SK-N-SH (cell line): Measurements from ENCODE around the gene SSBP2. TPM values are rescaled to one million over a fixed set of nuclear protein-coding genes. Genes with fewer than 3 reads are reported as not detected.

ENCODE experiments used
- CTCF ChIA-PET: fragments of 300-600, 350-600 bp; formaldehyde crosslinking; extraction: SDS; loops from one replicate; lab custom pipeline; 2021; lab: Yijun Ruan, JAX
- POLR2A ChIA-PET: fragments of 350-600 bp; sonication (Branson Sonifier 250); formaldehyde crosslinking; extraction: SDS; loops from one replicate; lab custom pipeline; 2020; ENCODE audit warnings: antibody characterized with exemption, inconsistent platforms; lab: Yijun Ruan, JAX
- DNase-seq: peaks from one replicate; pipeline ENCODE4 v3.0.0; 2012
- H2AFZ ChIP-seq: fragments of 200-600 bp; sonication (generic); 2 replicates; pipeline ENCODE4 v1.8.1; 2016; ENCODE audit warnings: antibody characterized with exemption, mild to moderate bottlenecking, low read depth
- H3F3A ChIP-seq: fragments of 200-600 bp; sonication (generic); replicated peaks from 2 replicates; pipeline ENCODE3; 2016; ENCODE audit warnings: antibody characterized with exemption, mild to moderate bottlenecking; ENCODE audit not compliant: insufficient read depth
- H3K27ac ChIP-seq, 2 experiments: fragments of 200-500 bp in 1 of 2; fragments of 200-600 bp in 1 of 2; sonication (Bioruptor generic) in 1 of 2; sonication (generic), shearing (Covaris generic) in 1 of 2; 2 replicates each; pipeline versions ENCODE4 v1.5.1 to v1.6.1; 2014 to 2016; ENCODE audit warnings: low read depth in 2 of 2, inconsistent platforms in 1 of 2, low read length in 1 of 2, mild to moderate bottlenecking in 1 of 2, mixed read lengths in 1 of 2
- H3K27me3 ChIP-seq: fragments of 200-600 bp; sonication (generic), shearing (Covaris generic); 2 replicates; pipeline ENCODE4 v1.6.1; 2016; ENCODE audit warnings: mixed run types; ENCODE audit not compliant: insufficient read depth
- H3K36me3 ChIP-seq, 2 experiments: fragments of 200-500 bp in 1 of 2; fragments of 200-600 bp in 1 of 2; sonication (Bioruptor generic) in 1 of 2; sonication (generic) in 1 of 2; replicated peaks in 1 of 2; 2 replicates each; pipeline versions ENCODE3 to v1.5.1; 2014 to 2016; ENCODE audit warnings: low read length in 1 of 2, mild to moderate bottlenecking in 1 of 2; ENCODE audit not compliant: insufficient read depth in 2 of 2, control insufficient read depth in 1 of 2
- H3K4me1 ChIP-seq, 2 experiments: fragments of 200-500 bp in 1 of 2; fragments of 200-600 bp in 1 of 2; sonication (Bioruptor generic) in 1 of 2; sonication (generic), shearing (Covaris generic) in 1 of 2; 2 replicates each; pipeline versions ENCODE4 v1.5.1 to v1.6.1; 2014 to 2016; ENCODE audit warnings: low read depth in 1 of 2, low read length in 1 of 2, mixed run types in 1 of 2; ENCODE audit not compliant: insufficient read depth in 2 of 2, control insufficient read depth in 1 of 2
- H3K4me2 ChIP-seq: fragments of 200-600 bp; sonication (generic), shearing (Covaris generic); 2 replicates; pipeline ENCODE4 v1.6.1; 2017; ENCODE audit warnings: mixed run types
- H3K4me3 ChIP-seq, 2 experiments: fragments of 200-500 bp in 1 of 2; fragments of 200-600 bp in 1 of 2; sonication (Bioruptor generic) in 1 of 2; sonication (generic), shearing (Covaris generic) in 1 of 2; 2 replicates each; pipeline versions ENCODE4 v1.5.1 to v1.8.1; 2014 to 2016; ENCODE audit warnings: low read depth in 2 of 2, inconsistent platforms in 1 of 2, low read length in 1 of 2, mild to moderate bottlenecking in 1 of 2, mixed read lengths in 1 of 2, moderate library complexity in 1 of 2
- H3K79me2 ChIP-seq: fragments of 200-600 bp; sonication (generic); 2 replicates; pipeline ENCODE4 v1.8.1; 2017; ENCODE audit warnings: mild to moderate bottlenecking; ENCODE audit not compliant: insufficient read depth
- H3K9ac ChIP-seq: fragments of 200-600 bp; sonication (generic); 2 replicates; pipeline ENCODE4 v1.6.1; 2017; ENCODE audit warnings: mixed run types
- H3K9me2 ChIP-seq: fragments of 200-600 bp; sonication (generic); 2 replicates; pipeline ENCODE4 v1.6.1; 2017; ENCODE audit warnings: mixed run types
- H3K9me3 ChIP-seq: fragments of 200-600 bp; sonication (generic); 2 replicates; pipeline ENCODE4 v1.6.1; 2017; ENCODE audit warnings: mixed run types, mild to moderate bottlenecking, moderate library complexity
- H4K20me1 ChIP-seq: fragments of 200-600 bp; sonication (generic); 2 replicates; pipeline ENCODE4 v1.6.1; 2017; ENCODE audit warnings: mild to moderate bottlenecking, mixed run types; ENCODE audit not compliant: insufficient read depth
- EZH2phosphoT487 ChIP-seq: fragments of 200-600 bp; sonication (generic); IDR thresholded peaks from 2 replicates; pipeline ENCODE4 v1.6.1; 2017; ENCODE audit warnings: low read depth, mixed run types, mild to moderate bottlenecking, antibody characterized with exemption, moderate library complexity, borderline replicate concordance
- GABPA ChIP-seq: IDR thresholded peaks from 2 replicates; pipeline ENCODE4 v1.4.0; 2012; ENCODE audit warnings: low read depth, mild to moderate bottlenecking
- NRF1 ChIP-seq: IDR thresholded peaks from 2 replicates; pipeline ENCODE4 v1.6.1; 2012; ENCODE audit warnings: low read depth, mild to moderate bottlenecking, low read length
- RAD21 ChIP-seq: IDR thresholded peaks from 2 replicates; pipeline ENCODE4 v1.6.1; 2012; ENCODE audit warnings: mild to moderate bottlenecking, low read length
- SMC3 ChIP-seq: IDR thresholded peaks from 2 replicates; pipeline ENCODE4 v1.6.1; 2012; ENCODE audit warnings: low read depth, low read length, improper control_type of control experiment
- WGBS: methylation state at CpG from one replicate; pipeline ENCODE4 v1.1.6; 2017; ENCODE audit warnings: low lambda C conversion rate; 5-methylcytosine and 5-hydroxymethylcytosine counted together
- polyA plus RNA-seq, 3 experiments: library from polyadenylated mRNA; depleted of rRNA; stranded (reverse); fragments of >200 nt; gene quantifications; 2 replicates each; pipeline ENCODE4 v1.2.3, GENCODE V29; 2012
- TF ChIP-seq, protein P1 (sequence below): IDR thresholded peaks from 2 replicates; pipeline ENCODE4 v1.4.0; 2012; ENCODE audit warnings: low read depth

Gene SSBP2
- polyA plus RNA-seq, 1 of the 3 experiments (the other 2 are of a cell fraction) = 35.3 TPM

DNA sequence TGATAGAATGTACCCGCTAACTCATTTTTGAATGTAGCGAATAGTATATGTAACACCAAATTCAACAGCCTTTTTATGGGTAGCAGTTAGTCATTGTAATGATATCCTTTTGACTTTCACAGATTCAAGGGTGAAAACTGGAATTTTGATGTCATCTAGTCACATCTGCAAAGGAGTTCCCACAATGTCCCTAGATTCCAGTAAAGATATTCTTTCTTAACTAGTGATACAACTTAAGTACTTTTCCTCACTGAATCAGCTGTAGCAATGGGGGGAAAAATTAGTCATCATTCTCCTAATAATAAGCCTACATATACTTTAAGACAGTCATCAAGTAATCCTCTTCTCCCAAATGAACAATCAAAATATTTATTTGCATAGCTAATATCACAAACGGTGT, 11.5 kb upstream of the SSBP2 start:
- no peak for TF ChIP-seq NRF1
- TF ChIP-seq, protein P1, sequence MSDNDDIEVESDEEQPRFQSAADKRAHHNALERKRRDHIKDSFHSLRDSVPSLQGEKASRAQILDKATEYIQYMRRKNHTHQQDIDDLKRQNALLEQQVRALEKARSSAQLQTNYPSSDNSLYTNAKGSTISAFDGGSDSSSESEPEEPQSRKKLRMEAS = no peak
- H3K79me2 ChIP-seq = no peaks in the 10 kb centered on the region
- H3K27ac ChIP-seq = no peak overlapping the region
- H3F3A ChIP-seq = no peaks in the 10 kb centered on the region
- no peaks in the 10 kb centered on the region for H3K9me3 ChIP-seq
- POLR2A ChIA-PET = no interaction called here
- H3K27me3 ChIP-seq = no peaks in the 10 kb centered on the region
- H3K4me2 ChIP-seq = no peak overlapping the region
- H3K4me3 ChIP-seq = no peak overlapping the region
- CTCF ChIA-PET = interaction anchor here (0.8 to 1.8 kb wide), 2 partner anchors 13 to 17 kb away, joined by 4 to 6 read pairs; no protein-coding TSS in a partner anchor
- 88% methylated on average over 3 of the region's 3 CpGs for WGBS
- no peaks in the 10 kb centered on the region for H4K20me1 ChIP-seq
- no peak for DNase-seq
- no peaks in the 10 kb centered on the region; a peak in 1 of 4 replicates for H3K4me1 ChIP-seq
- H3K9me2 ChIP-seq = no peaks in the 10 kb centered on the region
- no peak overlapping the region for H3K9ac ChIP-seq
- H2AFZ ChIP-seq = no peak overlapping the region
- no peaks in the 10 kb centered on the region for H3K36me3 ChIP-seq

DNA sequence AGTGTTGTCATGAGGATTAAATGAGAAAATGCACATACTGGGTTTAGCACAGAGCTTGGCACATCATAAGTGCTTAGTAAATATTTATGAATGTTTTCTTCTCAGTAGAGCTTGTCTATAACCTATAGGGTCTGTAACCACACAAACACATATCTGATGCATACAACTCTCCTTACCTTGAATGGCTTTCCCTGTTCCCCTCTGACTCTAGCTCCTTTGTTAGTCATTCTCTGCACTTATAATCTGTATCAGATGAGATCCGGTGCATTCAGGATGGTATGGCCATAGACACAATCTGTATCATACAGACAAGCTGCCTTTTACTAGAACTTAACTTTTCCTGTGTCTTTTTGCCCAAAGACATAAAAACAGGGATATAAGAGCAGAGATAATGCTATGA, 11.1 kb upstream of the SSBP2 start:
- ChIA-PET CTCF (interaction anchor here (1.2 to 1.8 kb wide), 3 partner anchors 17 to 464 kb away, joined by 3 to 7 read pairs (median 6); no protein-coding TSS in a partner anchor), POLR2A (no interaction called here)

DNA sequence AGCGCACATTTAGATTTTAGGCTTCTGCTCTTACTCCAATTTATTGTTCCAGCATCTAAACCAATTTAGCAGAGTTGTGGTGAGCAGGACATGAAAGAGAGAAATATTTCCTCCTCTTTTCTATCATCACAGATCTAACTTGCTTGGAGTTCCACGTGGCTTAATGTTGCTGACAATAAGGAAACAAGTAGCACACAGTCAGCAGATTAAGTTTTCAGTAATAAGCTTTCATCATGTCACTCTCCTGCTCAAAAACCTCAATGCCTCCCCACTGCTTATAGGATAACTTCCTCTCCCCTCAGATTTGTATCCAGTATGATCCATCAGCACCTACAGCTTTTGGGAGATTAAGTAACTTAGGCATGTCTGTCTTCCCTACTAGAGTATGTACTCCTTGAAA, 10.4 kb upstream of the SSBP2 start:
- H3K79me2 ChIP-seq = no peaks in the 10 kb centered on the region
- H2AFZ ChIP-seq = no peak overlapping the region
- peaks cover 0 to 1% of the 10 kb centered on the region in 2 experiments; a peak in 1 of 4 replicates for H3K4me1 ChIP-seq
- no peak overlapping the region for H3K27ac ChIP-seq
- no peaks in the 10 kb centered on the region for H3K9me3 ChIP-seq
- CTCF ChIA-PET = interaction anchor here (1.2 to 1.8 kb wide), 3 partner anchors 18 to 464 kb away, joined by 3 to 7 read pairs (median 6); no protein-coding TSS in a partner anchor
- H3K27me3 ChIP-seq = no peaks in the 10 kb centered on the region
- DNase-seq = no peak
- no peaks in the 10 kb centered on the region for H4K20me1 ChIP-seq
- no peaks in the 10 kb centered on the region for H3K36me3 ChIP-seq
- no peaks in the 10 kb centered on the region for H3K9me2 ChIP-seq
- POLR2A ChIA-PET = no interaction called here
- 80% methylated on average over 2 of the region's 2 CpGs for WGBS
- no peaks in the 10 kb centered on the region for H3F3A ChIP-seq
- H3K4me2 ChIP-seq = no peak overlapping the region
- TF ChIP-seq RAD21 = no peak
- TF ChIP-seq EZH2phosphoT487 = no peak
- no peak for TF ChIP-seq SMC3
- H3K4me3 ChIP-seq = no peak overlapping the region
- H3K9ac ChIP-seq = no peak overlapping the region

More for the DNA sequence above, 11.1 kb upstream of the SSBP2 start:
- no peak overlapping the region for H3K27ac ChIP-seq
- 86% methylated on average over 1 of the region's 1 CpG for WGBS
- H3F3A ChIP-seq = no peaks in the 10 kb centered on the region
- no peaks in the 10 kb centered on the region for H3K36me3 ChIP-seq
- H3K4me1 ChIP-seq = no peaks in the 10 kb centered on the region
- H3K9me3 ChIP-seq = no peaks in the 10 kb centered on the region
- H3K4me3 ChIP-seq = no peak overlapping the region
- no peak overlapping the region for H3K9ac ChIP-seq
- H3K27me3 ChIP-seq = no peaks in the 10 kb centered on the region
- TF ChIP-seq, protein P1 = no peak
- no peak for TF ChIP-seq GABPA
- TF ChIP-seq, all 33 proteins: peak for 0
- no peaks in the 10 kb centered on the region for H3K79me2 ChIP-seq
- no peak overlapping the region for H3K4me2 ChIP-seq
- H2AFZ ChIP-seq = no peak overlapping the region
- no peaks in the 10 kb centered on the region for H4K20me1 ChIP-seq
- no peak for DNase-seq
- H3K9me2 ChIP-seq = no peaks in the 10 kb centered on the region
